Measurements from ENCODE around the gene ADTRP.
"Not testable (repeated sequence)": the region's sequence is repeated elsewhere in the genome, so short reads cannot be mapped to it uniquely, and the experiment has no call there.

ADTRP gene

GRCh38 chr6:11803591-11803971 is 25.0 kb upstream of the ADTRP start:
- no peak for DNase-seq (ENCODE audit: low spot score)

- DNase-seq (ENCODE audit: low spot score): no peak
Observed at GRCh38 chr6:11802886-11803590, 24.4 kb upstream of the ADTRP start.

GRCh38 chr6:11800531-11800930 is 21.9 kb upstream of the ADTRP start:
- DNase-seq (ENCODE audit: low spot score): not testable (repeated sequence)

DNA sequence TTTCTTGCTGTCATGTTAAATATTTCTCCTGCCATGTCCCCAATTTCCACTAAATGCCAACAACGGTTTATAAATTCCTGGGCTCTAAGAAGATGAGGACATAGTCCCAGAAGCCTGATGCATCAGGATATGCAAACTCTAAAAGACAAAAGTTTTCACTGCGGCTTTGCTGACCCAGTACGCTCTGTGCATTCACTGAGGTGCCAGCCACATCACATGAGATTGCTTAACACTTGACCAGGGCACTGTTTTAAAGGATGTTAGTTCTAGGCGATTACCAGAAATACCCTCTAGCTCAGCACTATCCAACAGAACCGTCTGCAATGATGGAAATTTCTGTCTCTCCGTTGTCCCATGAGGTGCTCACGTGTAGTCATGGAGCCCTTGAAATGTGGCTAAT is 19.9 kb upstream of the ADTRP start:
- no peak for DNase-seq (ENCODE audit: low spot score)

GRCh38 chr6:11798096-11798495 is 19.5 kb upstream of the ADTRP start:
- DNase-seq (ENCODE audit: low spot score): no peak

DNA sequence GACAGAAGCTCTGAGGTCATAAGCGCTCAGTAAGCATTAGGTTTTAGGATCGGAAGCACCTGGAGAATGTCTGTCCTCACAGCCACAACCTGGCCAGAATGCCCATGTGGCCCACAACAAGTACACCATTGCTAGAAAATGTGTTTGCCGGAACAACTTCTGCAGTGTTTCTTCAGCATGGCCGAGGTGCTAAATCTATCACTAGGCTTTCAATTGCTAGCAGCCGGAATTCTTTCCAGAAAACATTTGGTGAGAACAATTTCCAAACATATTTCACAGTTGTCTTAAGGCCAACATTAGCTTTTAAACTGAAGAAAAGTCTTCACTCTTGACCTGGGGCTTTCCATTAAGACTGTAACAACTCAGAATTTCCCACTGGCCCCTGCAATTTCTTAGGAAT is 18.2 kb upstream of the ADTRP start:
- no peak for DNase-seq (ENCODE audit: low spot score)

DNA sequence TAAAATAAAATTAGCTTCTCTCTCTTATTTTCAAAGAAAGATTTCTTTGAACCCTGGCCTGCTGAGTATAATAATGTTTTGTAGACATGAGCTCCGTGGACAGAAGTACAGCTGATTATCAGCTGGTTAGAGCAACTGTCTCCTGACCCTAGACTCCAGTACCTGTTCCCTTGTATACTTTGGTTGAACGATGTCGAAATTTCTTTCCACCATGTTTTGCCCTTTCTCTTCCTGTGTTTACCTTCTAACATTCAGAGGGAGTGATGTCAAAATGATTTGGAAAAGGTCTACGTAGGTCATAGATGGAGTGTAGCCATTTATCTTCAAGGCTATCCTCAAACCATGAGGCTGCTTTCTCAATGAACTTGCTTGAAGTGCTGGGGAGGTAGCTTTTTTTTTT is 16.8 kb upstream of the ADTRP start:
- no peak for DNase-seq (ENCODE audit: low spot score)

DNA sequence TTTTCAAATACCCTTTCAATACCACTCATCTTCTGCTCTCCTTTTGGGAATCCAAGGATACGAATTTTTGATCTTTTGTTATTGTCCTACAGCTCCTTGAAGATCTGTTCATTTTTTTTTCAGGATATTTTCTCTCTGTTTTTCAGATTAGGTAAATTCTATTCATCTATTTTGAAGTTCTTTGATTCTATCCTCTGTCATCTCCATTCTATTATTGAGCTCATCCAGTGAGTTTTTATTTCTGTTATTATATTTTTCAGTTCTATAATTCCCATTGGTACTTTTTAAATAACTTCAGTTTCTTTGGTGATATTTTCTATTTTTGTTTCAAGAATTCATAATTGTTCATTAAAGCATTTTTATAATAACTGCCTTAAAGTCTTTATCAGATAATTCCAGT is 14.7 kb upstream of the ADTRP start:
- DNase-seq (ENCODE audit: low spot score): no peak

DNA sequence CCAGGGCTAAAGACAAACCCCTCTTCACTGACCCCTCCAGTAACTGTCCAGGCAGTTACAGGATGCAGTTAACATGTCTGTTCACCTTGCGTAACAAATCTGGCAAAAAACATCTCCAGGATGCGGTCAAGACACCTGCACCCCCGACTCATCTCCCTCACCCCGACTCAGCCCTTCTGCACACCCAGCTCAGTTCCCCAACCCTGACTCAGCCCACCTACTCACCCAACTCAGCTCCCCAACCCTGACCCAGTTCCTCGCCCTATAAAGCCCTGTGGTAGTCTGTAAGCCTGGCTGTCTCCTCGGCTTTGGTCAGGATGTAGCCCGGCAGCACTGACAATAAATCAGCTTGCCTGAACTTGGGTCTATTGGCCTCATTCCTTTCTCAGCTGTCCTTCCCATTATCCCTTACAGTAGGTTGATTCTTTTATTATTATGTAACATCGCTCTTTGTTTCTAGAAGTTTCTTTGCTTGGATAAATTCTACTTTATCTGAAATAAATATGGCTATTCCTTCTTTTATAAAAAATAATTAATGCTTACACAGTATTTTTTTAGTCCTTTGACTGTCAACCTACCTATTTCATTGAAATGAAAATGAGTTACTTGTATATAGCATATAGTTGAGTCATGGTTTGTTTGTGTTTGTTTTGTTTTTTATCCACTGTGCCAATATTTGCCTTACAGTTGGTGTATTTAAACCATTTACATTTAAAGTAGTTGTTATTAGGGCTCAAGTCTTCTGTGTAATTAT is 12.9 kb upstream of the ADTRP start:
- no peak for DNase-seq (ENCODE audit: low spot score)

DNA sequence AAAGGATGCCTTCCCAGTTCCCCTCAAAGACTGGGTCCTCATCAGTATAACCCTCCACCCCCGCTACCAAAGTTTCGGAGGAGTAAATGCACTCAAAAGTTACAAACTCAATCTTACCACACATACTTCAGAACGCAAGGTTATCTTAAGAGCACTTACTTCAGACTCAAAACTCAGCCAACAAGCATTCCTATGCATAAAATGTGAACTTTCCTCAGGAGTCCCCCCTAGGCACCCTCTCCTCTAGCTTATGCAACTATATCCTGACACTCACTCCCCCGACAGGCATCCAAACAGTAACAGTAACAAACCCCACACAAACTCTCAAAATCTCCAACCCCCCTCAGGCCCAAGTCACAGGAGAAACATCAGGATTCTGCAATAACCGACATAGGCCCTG is 11.1 kb upstream of the ADTRP start:
- no peak for DNase-seq (ENCODE audit: low spot score)

GRCh38 chr6:11788043-11788442 is 9.4 kb upstream of the ADTRP start:
- no peak for DNase-seq (ENCODE audit: low spot score)

GRCh38 chr6:11785774-11786579 is 7.4 kb upstream of the ADTRP start:
- no peak for DNase-seq (ENCODE audit: low spot score)

GRCh38 chr6:11785415-11785773 is 6.8 kb upstream of the ADTRP start:
- no peak for DNase-seq (ENCODE audit: low spot score)

GRCh38 chr6:11784341-11784740 is 5.7 kb upstream of the ADTRP start:
- no peak for DNase-seq (ENCODE audit: low spot score)

DNA sequence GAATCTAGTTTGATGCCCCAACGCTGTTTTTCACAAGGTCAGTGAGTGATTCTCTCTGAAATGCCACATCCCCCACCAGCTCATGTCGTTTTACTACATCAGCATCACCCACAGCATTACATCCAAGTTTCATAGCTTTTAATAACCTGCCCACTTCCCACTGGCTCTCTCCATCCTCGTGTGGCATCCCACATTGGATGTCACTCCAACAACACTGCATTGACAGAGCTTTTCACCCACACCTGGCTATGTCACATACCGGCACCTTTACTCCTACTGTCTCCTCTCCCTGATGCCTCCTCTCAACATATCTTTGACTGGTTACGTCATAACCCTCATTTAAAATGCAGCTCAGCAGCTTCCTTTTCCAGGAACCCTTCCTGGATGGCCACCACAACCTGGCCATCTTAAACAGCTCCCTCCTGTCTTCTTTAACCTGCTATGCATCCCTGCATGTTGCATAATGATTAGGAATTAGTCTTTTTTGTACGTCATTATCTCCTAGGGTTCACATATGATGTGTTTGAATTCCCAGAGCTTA is 5.0 kb upstream of the ADTRP start:
- no peak for DNase-seq (ENCODE audit: low spot score)

- DNase-seq (ENCODE audit: low spot score): no peak
Observed at GRCh38 chr6:11782524-11782923, 3.9 kb upstream of the ADTRP start.

DNA sequence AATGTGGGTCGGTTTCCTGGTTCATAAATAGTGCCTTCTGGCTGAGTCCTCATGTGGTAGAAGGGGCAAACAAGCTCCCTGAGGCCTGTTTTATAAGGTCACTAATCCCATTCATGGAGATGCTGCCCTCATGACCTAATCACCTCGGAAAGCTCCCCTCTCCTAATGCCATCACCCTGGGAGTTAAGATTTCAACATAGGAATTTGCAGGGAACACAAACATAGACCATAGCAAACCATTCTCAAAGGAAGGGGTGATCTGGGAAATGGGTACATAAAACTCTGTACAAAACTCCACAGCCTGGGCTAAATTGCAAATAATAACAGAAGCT is 1.5 kb upstream of the ADTRP start:
- DNase-seq (ENCODE audit: low spot score): no peak

DNA sequence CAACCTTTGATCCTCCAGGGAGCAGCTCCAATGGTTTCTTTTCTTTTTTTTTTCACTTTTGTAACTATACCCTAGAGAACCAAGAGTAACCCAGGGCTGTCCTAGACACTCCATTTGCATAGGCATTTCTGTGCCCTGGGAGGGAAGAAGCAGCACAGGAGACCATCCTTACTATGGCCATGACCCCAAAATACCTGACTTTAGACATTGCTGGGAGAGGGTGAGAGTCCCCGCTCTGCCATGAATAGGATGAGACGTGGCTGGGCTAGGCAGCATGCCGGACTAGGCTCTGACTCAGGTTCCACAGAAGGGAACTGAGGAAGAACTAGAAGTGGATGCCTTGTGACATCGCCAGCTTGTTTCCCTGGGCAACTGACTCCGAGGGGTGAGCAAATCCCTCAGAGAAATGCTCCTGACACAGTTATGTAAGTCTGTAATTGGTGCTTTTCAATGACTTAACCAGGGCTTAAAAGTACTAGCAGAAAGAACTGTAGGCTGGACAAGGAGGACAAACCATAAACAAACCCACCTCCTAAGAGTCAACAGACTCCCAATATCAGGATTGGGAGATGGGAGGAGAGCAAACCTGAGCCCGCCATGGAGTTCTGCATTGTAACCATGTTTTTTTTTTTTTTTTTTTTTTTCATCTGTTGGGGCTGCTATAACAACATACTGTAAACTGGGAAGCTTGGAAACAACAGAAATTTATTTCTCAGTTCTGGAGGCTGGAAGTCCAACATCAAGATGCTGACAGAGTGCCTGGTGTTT is 910 bp upstream of the ADTRP start:
- no peak for DNase-seq (ENCODE audit: low spot score)

DNA sequence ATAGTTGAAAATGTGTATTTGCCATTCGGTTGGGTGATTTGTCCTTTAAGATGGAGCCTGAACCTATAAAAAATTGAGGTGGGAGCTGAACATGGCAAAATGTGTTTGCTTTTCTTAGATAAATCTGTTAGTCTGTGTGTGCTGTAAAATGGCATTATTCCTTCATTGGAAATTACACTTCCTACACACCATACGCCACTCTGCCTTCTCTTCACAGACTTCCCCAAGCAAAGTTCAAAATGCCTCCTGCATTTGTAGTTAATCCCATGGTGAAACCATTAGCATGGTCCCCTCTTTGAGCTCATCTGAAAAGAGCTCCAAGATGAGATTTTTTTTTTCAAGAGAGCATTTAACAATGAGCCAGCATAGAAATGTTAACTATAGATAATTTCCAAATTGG is 567 bp downstream of the ADTRP start:
- no peak for DNase-seq (ENCODE audit: low spot score)

GRCh38 chr6:11775791-11776409 is 2.7 kb downstream of the ADTRP start:
- no peak for DNase-seq (ENCODE audit: low spot score)

GRCh38 chr6:11774426-11774825 is 4.2 kb downstream of the ADTRP start:
- no peak for DNase-seq (ENCODE audit: low spot score)

DNA sequence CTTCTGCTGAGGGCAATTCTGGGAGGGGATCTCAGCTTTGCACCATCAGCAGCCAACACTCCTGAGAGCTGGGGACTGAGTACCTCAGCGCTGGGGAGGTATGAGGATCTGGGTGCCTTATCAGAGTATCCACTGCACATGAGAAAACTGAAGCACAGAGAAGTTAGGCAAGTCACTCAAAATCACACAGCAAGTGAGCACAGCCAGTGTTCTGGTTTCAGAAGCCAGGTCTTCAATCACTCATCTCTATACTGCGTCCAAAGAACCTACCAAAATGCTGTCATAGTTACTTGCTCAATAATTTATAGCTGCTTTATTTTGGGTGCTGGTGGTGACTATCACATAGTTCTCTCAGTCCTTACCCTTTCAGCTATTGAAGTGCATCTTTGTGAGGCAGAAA is 5.0 kb downstream of the ADTRP start:
- DNase-seq (ENCODE audit: low spot score): no peak

All from ecto neural progenitor cell (in vitro differentiated cells).